ENCODE results near the gene CAMK1D.
"Not testable (repeated sequence)": the region's sequence is repeated elsewhere in the genome, so short reads cannot be mapped to it uniquely, and the experiment has no call there.

CAMK1D gene

GRCh38 chr10:12351889-12352288 is 2.5 kb downstream of the CAMK1D start:
- Histone ChIP-seq H3K27me3 (replicated peaks; ENCODE audit: insufficient read depth, low read length) (no peaks in the 10 kb centered on the region), H3F3A (ENCODE audit: insufficient read depth, low read length) (peaks cover 17% of the 10 kb centered on the region), H3K4me2 (ENCODE audit: low read depth, low read length) (no peak overlapping the region), H4K20me1 (ENCODE audit: insufficient read depth, low read length) (no peaks in the 10 kb centered on the region), H3K79me2 (ENCODE audit: low read length) (peaks cover 71% of the 10 kb centered on the region), H3K4me1 (ENCODE audit: low read length) (no peaks in the 10 kb centered on the region), H3K4me3 (ENCODE audit: low read length) (no peak overlapping the region), H3K9me3 (replicated peaks; ENCODE audit: insufficient read depth, low read length) (no peaks in the 10 kb centered on the region), H3K9ac (ENCODE audit: low read length) (no peak overlapping the region), H2AFZ (ENCODE audit: low read length) (no peak overlapping the region), H3K27ac (ENCODE audit: low read length) (no peak overlapping the region), H3K9me2 (replicated peaks; ENCODE audit: insufficient read depth, low read length) (no peaks in the 10 kb centered on the region), H3K36me3 (replicated peaks; ENCODE audit: insufficient read depth, low read length) (no peaks in the 10 kb centered on the region)
- TF ChIP-seq EZH2 (optimal IDR thresholded peaks at IDR 0.05; ENCODE audit: low read depth, low read length) = no peak
- TF ChIP-seq EZH2phosphoT487 (IDR thresholded peaks at IDR 0.05; ENCODE audit: low read length) = no peak
- no peak for TF ChIP-seq CTCF (IDR thresholded peaks at IDR 0.05; ENCODE audit: low read length)
- DNase-seq = no peak

GRCh38 chr10:12353399-12354242 is 4.3 kb downstream of the CAMK1D start:
- DNase-seq = no peak
- Histone ChIP-seq H3K4me3 (ENCODE audit: low read length) (no peak overlapping the region), H3K36me3 (replicated peaks; ENCODE audit: insufficient read depth, low read length) (no peaks in the 10 kb centered on the region), H3K9me2 (replicated peaks; ENCODE audit: insufficient read depth, low read length) (no peaks in the 10 kb centered on the region), H3F3A (ENCODE audit: insufficient read depth, low read length) (peaks cover 9% of the 10 kb centered on the region; the same call in 1 of the 2 replicates), H2AFZ (ENCODE audit: low read length) (no peak overlapping the region), H3K4me1 (ENCODE audit: low read length) (no peaks in the 10 kb centered on the region), H3K79me2 (ENCODE audit: low read length) (peaks cover 88% of the 10 kb centered on the region), H4K20me1 (ENCODE audit: insufficient read depth, low read length) (no peaks in the 10 kb centered on the region), H3K27ac (ENCODE audit: low read length) (no peak overlapping the region), H3K27me3 (replicated peaks; ENCODE audit: insufficient read depth, low read length) (no peaks in the 10 kb centered on the region), H3K9me3 (replicated peaks; ENCODE audit: insufficient read depth, low read length) (no peaks in the 10 kb centered on the region), H3K9ac (ENCODE audit: low read length) (no peak overlapping the region), H3K4me2 (ENCODE audit: low read depth, low read length) (no peak overlapping the region)
- TF ChIP-seq EZH2phosphoT487 (IDR thresholded peaks at IDR 0.05; ENCODE audit: low read length) (no peak), CTCF (IDR thresholded peaks at IDR 0.05; ENCODE audit: low read length) (no peak), EZH2 (optimal IDR thresholded peaks at IDR 0.05; ENCODE audit: low read depth, low read length) (no peak)

- not testable (repeated sequence) for H3K4me3 ChIP-seq (ENCODE audit: low read length); H3K27me3 ChIP-seq (replicated peaks; ENCODE audit: insufficient read depth, low read length); DNase-seq; H3K9me3 ChIP-seq (replicated peaks; ENCODE audit: insufficient read depth, low read length); H3K27ac ChIP-seq (ENCODE audit: low read length); H4K20me1 ChIP-seq (ENCODE audit: insufficient read depth, low read length); H3K9me2 ChIP-seq (replicated peaks; ENCODE audit: insufficient read depth, low read length); H3K4me1 ChIP-seq (ENCODE audit: low read length); H2AFZ ChIP-seq (ENCODE audit: low read length); H3K9ac ChIP-seq (ENCODE audit: low read length); H3K36me3 ChIP-seq (replicated peaks; ENCODE audit: insufficient read depth, low read length); H3K4me2 ChIP-seq (ENCODE audit: low read depth, low read length)
- peaks cover 12% of the 10 kb centered on the region for H3F3A ChIP-seq (ENCODE audit: insufficient read depth, low read length)
- H3K79me2 ChIP-seq (ENCODE audit: low read length) = peaks cover 99% of the 10 kb centered on the region
Measured at GRCh38 chr10:12354696-12355095, 5.3 kb downstream of the CAMK1D start.

- no peak overlapping the region for H3K4me2 ChIP-seq (ENCODE audit: low read depth, low read length)
- H4K20me1 ChIP-seq (ENCODE audit: insufficient read depth, low read length) = no peaks in the 10 kb centered on the region
- H3K4me3 ChIP-seq (ENCODE audit: low read length) = no peak overlapping the region
- no peak for DNase-seq
- H3K9ac ChIP-seq (ENCODE audit: low read length) = no peak overlapping the region
- H3K79me2 ChIP-seq (ENCODE audit: low read length) = peaks cover 99% of the 10 kb centered on the region
- H3F3A ChIP-seq (ENCODE audit: insufficient read depth, low read length) = peaks cover 7% of the 10 kb centered on the region
- no peaks in the 10 kb centered on the region for H3K36me3 ChIP-seq (replicated peaks; ENCODE audit: insufficient read depth, low read length)
- H3K9me3 ChIP-seq (replicated peaks; ENCODE audit: insufficient read depth, low read length) = no peaks in the 10 kb centered on the region
- H3K9me2 ChIP-seq (replicated peaks; ENCODE audit: insufficient read depth, low read length) = no peaks in the 10 kb centered on the region
- TF ChIP-seq CTCF (IDR thresholded peaks at IDR 0.05; ENCODE audit: low read length) = no peak
- TF ChIP-seq EZH2phosphoT487 (IDR thresholded peaks at IDR 0.05; ENCODE audit: low read length) = no peak
- TF ChIP-seq EZH2 (optimal IDR thresholded peaks at IDR 0.05; ENCODE audit: low read depth, low read length) = no peak
- no peak overlapping the region for H3K27ac ChIP-seq (ENCODE audit: low read length)
- no peak overlapping the region for H2AFZ ChIP-seq (ENCODE audit: low read length)
- H3K4me1 ChIP-seq (ENCODE audit: low read length) = no peaks in the 10 kb centered on the region
- no peaks in the 10 kb centered on the region for H3K27me3 ChIP-seq (replicated peaks; ENCODE audit: insufficient read depth, low read length)
Measured at GRCh38 chr10:12355384-12355783, 6.0 kb downstream of the CAMK1D start.
